GM13976 (cell line): ENCODE measurements around the gene ANK2.

Source experiments
- DNase-seq: peaks from one replicate; pipeline ENCODE4 v3.0.0; 2012; ENCODE audit warnings: low spot score
- CTCF ChIP-seq: IDR thresholded peaks from 2 replicates; pipeline ENCODE4 v1.5.1; 2012; ENCODE audit warnings: borderline replicate concordance, mild to moderate bottlenecking; ENCODE audit not compliant: insufficient read depth; ENCODE audit errors: extremely low read depth, missing control alignments, control extremely low read depth
- in situ Hi-C: fragments of 300-500 bp; cut with MboI; formaldehyde crosslinking; loops from one replicate; pipeline ENCODE4 v1.12.0; 2022; ENCODE audit warnings: low sequenced_read_pairs, mixed read lengths, inconsistent platforms; ENCODE audit not compliant: unreplicated experiment

The ANK2 gene

GRCh38 chr4:113157086-113157857 is 107.8 kb downstream of the ANK2 start:
- DNase-seq: no peak
- no peak for TF ChIP-seq CTCF
- in situ Hi-C loops: no loop called here

GRCh38 chr4:113159942-113160545 is 110.6 kb downstream of the ANK2 start:
- TF ChIP-seq CTCF: no peak
- DNase-seq: no peak
- in situ Hi-C loops: no loop called here

- in situ Hi-C loops: no loop called here
- no peak for TF ChIP-seq CTCF
Measured at GRCh38 chr4:113160548-113160947, 111.1 kb downstream of the ANK2 start.

GRCh38 chr4:113162089-113162488 is 112.6 kb downstream of the ANK2 start:
- DNase-seq: no peak
- in situ Hi-C loops: no loop called here
- no peak for TF ChIP-seq CTCF

More at GRCh38 chr4:113160548-113160947, 111.1 kb downstream of the ANK2 start:
- DNase-seq: no peak

- in situ Hi-C loops: no loop called here
- no peak for TF ChIP-seq CTCF
- DNase-seq: no peak
Measured at GRCh38 chr4:113169368-113169767, 119.9 kb downstream of the ANK2 start.

GRCh38 chr4:113170115-113170804 is 120.8 kb downstream of the ANK2 start:
- DNase-seq: no peak
- in situ Hi-C loops: no loop called here
- no peak for TF ChIP-seq CTCF
